ENCODE data around the gene NDUFA3.
A peak's percentile ranks its signal among the peaks of the same experiment; 100 is the strongest.

NDUFA3 gene

DNA sequence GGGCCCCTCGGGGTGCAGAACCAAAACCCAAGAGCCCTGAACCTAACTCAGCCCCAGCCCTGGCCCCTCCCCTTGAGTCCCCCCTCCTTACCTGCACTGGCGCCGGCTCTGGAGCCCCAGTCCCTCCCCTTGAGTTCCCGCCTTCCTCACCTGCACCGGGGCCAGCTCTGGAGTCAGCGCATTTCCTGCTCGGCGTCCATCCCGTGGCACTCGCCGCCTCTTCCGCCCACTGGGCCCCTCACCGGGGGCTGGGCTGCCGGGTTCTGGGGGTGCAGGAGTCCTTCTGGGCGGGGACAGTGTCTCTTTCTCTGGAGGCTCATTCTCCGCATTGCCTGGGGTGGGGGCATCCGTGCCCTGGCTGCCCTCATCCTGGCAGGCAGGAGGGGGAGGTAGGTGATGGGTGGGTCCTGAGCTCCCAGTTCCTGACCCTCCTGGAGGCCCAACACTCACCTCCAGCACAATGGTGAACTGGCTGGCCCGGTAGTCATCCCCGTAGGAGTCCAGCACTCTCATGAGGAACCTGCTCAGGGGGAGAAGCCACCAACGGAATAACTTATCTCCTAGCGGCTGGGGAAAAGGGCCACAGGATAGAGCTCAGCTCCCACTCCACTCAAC is 5.3 kb downstream of the NDUFA3 start:
- DNase-seq (ENCODE audit: low spot score), result no peak

DNA sequence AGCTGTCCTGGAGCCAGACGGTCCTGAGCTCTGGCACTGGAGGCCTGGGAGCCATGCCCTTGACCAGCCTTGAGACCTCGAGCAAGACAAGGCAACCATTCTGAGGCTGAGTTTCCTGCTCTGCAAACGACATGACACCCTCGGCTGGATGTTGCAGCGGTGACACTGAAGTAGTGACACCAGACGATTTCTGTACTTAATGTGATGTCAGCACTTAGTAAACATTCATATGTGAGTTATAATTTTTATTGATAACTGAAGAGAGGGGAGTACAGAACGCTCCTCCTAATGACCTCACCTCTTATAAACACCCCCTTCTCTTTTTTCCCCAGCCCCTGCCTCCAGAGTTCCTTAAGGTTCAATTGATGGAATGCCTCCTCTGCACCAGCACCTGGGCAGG is 5.8 kb downstream of the NDUFA3 start:
- DNase-seq (ENCODE audit: low spot score), result no peak

DNA sequence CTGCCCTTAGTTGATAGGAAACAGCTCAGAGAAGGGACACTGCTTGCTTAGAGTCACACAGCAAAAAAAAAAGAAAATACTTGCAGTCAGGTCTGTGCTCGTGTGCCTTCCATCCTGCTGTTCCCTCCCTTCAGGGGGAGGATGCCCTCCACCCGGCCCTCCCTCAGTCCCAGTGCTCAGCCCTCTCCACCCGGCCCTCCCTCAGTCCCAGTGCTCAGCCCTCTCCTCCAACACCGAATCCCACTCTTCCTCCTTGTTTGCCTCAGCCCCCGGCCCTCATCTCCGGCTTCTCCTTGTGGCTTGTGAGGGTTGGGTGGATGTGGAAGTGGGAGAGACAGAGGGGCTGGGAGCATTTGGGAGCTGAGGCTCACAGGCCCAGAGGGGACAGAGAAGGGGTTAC is 7.0 kb downstream of the NDUFA3 start:
- DNase-seq (ENCODE audit: low spot score), result no peak

DNA sequence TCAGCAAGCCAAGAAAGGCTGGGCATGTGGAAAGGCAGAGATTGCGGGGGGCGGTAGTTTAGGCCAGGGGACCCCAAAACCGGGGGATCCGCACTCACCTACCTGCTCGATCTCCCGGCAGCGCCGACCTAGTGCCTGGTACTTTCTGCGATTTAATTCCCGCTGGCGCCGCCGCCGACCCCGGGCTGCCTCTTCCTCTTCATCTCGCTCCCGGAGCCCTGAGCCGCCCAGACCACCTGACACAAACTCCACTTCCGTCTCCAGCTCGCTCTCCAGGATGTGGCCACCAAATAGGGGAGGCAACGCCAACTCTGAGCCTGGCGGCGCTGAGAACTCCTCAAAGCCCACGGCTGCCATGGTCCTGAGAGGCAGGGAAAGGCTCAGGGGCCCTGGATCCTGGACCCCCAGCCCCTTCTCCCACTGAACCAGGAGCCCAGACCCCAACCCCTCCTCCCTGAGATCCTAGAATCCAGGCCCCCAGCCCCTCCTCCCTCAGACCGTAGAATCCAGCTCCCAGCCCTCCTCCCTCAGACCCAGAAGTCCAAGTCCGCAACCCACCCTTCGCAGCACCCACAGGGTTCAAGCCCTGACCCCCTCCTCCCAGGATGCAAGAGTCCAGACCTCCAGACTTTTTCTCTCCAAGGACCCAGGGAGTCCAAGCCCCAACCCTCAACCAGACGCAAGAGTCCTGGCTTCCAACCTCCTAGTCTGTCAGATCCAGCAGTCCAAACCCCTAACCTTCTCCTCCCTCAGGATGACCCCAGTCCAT is 11.9 kb downstream of the NDUFA3 start:
- DNase-seq (ENCODE audit: low spot score), result no peak

DNA sequence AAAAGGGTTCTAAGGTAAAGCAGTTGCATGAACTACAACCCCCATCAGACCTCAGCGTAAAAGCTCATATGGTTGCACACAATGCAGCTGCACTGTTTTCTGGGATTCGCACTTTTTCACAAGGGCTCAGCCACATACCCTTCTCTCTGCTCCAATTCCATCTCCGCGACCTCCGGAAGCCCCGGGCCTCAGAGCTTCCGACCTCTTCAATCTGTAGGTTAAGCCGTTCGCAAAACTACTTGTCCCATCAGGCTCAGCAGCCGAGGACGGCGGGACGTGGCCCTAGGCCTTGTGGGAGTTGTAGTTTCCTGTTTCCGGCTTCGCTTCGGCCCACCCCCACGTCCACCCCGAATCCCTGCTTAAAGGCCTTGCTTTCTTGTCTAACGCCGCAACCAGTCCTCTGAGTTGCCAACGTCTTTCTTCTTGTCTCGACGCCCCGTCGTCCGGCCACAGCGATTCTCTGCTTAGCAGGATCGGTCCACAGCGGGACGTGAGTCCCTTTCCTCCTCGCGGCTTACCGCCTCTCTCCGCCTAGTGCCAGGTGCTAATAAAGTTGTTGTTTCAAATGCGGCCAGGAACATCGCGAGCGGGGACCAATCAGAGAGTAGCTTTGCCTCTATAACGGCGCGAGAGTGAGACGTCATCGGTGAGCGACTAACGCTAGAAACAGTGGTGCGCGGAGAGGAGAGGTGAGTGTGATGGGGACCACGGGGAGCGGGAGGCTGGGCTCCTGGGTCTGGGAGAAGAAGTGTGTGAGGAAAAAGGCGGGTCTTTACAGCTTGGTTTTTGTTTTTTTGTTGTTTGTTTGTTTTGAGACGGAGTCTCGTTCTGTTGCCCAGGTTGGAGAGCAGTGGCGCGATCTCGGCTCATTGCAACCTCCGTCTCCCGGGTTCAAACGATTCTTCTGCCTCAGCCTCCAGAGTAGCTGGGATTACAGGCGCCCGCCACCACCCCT is 12.7 kb downstream of the NDUFA3 start, which contains the start of the genes PRPF31 and TFPT:
Gene PRPF31 (plus strand): TSS at position 646 of the 955 bp plus-strand sequence. CDS start 2,525 bp downstream, outside the sequence.
Gene TFPT (minus strand): TSS at position 549 of the 955 bp plus-strand sequence. CDS start 388 bp downstream, at position 161.
- peak; percentile 96 for DNase-seq (ENCODE audit: low spot score)

DNA sequence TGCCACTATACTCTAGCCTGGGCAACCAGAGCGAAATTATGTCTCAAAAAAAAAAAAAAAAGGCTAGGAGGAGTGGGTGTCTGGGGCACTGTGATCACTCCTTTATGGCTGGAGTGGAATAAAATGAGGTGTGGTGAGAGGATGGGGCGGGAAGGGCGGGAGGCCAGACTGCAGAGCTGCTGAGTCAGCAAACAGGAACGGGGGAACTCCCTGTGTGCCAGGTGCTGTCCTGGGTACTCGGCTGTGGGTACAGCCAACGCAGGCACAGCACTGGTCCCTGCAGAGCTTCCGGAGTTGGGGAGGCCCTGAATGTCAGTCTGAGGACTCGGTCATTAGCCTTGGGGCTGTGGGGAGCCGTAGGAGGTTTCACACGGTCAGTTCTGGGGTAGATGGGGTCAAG is 18.6 kb downstream of the NDUFA3 start:
- DNase-seq (ENCODE audit: low spot score), result no peak

DNA sequence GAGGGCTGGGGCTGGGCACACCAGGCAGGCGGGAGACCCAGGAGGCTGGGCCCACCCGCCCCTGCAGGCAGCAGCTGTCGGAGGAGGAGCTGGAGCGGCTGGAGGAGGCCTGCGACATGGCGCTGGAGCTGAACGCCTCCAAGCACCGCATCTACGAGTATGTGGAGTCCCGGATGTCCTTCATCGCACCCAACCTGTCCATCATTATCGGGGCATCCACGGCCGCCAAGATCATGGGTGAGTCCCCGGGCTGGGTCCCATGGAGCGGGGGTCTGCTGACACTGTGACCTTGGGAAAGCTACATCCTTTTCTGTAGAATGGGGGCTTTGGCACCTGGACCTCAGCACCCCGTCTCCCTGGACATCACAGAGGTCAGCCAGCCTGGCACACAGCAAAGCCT is 21.0 kb downstream of the NDUFA3 start:
- DNase-seq (ENCODE audit: low spot score), result no peak

DNA sequence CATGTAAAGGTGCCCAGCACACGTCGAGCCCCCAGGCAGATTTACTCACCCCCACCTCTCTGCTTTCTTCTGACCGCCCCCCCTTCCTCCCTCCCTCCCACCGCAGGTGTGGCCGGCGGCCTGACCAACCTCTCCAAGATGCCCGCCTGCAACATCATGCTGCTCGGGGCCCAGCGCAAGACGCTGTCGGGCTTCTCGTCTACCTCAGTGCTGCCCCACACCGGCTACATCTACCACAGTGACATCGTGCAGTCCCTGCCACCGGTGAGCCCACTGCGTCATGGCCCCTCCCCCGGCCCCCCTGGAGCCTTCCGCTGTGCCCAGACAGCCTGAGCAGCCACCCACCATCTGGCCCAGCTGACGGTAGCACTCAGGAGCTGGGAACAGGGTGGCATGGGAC is 21.7 kb downstream of the NDUFA3 start:
- no peak for DNase-seq (ENCODE audit: low spot score)

DNA sequence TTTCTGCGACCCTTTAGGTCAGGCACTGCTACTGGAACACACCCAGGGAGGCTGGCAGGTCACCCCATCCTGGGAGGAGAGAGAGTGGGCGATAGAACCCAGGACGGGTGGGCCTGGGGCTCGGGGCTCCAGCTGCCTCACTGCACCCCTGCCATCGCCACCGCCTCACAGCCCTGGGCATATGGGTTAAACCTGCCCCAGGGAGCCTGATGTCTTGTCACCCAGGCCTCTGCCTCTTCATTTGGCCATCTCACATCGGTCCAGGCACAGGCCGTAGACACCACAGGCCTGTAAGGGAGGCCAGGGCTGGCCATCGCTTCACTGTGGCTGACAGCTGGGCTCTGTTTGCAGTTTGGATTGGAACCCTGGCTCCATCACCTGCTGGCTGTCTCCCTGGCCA is 23.1 kb downstream of the NDUFA3 start:
- no peak for DNase-seq (ENCODE audit: low spot score)

DNA sequence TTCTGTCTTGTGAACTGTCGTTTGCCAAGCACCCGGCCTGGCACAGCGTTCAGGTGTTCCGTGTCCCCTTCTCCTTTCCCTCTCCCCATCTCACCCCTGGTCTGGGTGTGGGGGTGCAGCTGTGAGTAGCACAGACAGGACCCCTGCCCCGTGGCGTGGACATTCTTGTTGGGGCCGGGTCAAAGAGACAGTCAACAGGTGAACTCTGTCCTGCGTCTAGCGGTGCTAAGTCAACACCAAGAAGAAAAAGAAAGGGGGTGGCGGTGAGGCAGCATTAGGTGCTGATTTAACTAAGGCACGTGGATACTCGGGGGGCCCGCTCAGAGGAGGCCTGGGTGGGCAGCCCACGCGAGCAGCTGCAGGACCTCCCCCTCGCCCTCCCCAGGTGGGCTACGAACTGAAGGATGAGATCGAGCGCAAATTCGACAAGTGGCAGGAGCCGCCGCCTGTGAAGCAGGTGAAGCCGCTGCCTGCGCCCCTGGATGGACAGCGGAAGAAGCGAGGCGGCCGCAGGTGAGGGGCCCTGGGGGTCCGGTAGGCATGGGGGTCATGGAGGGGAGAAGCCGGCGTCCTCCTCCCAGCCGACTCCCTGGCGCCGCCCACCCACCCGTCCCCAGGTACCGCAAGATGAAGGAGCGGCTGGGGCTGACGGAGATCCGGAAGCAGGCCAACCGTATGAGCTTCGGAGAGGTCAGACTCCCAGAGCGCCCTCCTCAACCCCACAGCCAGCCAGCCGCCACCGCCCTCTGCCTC is 25.2 kb downstream of the NDUFA3 start:
- DNase-seq (ENCODE audit: low spot score), result no peak

DNA sequence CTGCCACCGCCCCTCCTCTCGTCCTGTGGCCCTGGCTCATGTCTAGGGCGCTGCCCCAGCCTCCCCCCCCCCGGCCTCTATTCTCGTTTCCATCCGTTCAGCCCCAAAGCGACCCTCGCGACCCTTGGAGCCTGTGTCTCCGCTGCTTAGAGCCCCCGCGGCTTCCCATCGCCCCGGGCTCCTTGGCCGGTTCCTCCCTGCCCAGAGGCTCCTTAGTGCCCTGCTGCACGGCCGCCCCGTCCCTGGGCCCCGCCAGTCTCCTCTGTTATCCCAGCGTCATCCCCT is 25.7 kb downstream of the NDUFA3 start:
- DNase-seq (ENCODE audit: low spot score), result no peak

DNA sequence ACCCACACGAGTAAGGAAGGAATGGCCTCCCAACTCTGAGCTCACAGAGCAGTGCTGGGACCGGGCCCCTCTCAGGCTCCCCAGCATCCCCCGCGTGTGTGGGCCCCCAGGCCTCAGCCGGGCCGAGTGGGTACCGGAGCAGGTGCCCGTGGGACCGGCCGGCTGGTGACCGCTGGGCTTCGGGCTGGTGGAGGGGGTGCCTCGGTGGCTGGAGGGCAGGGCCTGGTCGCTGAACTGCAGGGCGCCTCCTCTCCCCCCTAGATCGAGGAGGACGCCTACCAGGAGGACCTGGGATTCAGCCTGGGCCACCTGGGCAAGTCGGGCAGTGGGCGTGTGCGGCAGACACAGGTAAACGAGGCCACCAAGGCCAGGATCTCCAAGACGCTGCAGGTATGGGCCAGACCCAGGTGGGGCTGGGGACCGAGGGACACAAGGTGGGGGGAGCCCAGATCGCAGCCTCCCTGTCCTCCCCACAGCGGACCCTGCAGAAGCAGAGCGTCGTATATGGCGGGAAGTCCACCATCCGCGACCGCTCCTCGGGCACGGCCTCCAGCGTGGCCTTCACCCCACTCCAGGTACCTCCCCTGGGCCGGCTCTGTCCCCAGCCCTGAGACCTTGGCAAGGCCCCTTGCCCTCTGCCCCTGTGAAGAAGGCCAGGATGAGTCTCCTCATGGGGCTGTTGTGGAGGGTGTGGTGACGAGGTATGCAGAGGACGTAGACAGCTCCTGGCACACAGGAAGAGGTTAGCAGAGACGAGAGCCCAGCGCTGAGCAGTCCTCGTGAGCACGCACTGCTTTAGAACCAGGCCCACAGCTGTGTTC is 26.4 kb downstream of the NDUFA3 start:
- DNase-seq (ENCODE audit: low spot score), result no peak

DNA sequence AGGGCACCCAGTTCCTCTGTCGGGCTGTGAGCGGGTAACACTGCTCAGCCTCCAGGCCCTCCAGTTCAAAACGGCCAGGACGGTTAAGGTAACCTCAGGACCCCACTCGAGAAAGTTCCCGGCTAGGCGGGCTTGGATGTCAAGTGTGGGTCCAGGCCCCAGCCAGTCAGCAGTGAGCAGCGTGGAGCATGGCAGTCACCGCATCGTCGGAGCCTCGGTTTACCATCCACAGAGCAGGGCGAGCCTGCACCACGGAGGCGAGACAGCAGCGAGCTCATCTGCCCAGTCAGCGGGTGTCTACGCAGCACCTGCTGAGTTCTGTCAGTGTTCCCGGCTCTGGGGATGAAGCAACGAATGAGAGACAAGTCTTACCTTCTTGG is 27.0 kb downstream of the NDUFA3 start:
- DNase-seq (ENCODE audit: low spot score), result no peak

DNA sequence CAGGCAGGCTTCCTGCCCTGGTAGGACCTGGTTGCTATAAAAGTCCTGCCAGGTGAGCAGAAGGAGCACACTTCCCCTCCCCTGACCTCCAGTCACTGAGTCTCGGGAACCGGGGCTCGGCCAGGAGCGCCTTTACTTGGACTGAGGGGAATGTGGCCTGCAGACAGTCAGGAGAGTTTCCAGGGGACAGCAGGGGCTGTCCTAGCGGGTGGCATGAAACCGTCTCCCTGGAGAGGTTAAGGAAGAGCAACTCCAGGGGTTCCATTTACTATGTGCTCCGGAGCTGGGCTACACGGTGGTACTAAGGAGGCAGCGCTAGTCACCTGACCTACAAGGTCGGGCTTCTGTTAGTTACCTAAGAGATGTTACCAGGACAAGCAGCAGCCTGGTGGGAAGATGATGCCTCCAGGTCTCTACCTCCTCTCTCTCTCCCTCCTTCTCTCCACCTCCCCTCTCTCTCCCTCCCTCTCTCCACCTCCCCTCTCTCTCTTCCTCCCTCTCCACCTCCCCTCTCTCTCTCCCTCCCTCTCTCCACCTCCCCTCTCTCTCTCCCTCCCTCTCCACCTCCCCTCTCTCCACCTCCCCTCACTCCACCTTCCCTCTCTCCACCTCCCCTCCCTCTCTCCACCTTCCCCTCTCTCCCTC is 30.8 kb downstream of the NDUFA3 start:
- no peak for DNase-seq (ENCODE audit: low spot score)

DNA sequence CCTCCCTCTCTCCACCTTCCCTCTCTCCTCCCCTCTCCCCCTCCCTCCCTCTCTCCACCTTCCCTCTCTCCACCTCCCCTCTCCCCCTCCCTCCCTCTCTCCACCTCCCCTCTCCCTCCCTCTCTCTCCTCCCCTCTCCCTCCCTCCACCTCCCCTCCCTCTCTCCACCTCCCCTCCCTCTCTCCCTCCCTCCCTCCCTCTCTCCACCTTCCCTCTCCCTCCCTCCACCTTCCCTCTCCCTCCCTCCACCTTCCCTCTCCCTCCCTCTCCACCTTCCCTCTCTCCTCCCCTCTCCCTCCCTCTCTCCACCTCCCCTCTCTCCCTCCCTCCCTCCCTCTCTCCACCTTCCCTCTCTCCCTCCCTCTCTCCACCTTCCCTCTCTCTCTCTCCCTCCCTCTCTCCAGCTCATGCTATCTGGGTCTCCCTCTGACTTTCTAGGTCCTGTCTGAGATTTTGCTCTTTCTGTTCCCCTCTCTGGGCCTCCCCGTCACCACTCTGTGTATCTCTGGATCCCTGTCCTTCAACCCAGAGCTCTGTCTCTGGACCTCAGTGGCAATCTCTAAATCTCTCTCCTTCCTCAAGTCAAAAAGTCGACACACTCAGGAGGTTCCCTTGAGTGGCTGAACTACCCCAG is 31.4 kb downstream of the NDUFA3 start:
- DNase-seq (ENCODE audit: low spot score), result no peak

DNA sequence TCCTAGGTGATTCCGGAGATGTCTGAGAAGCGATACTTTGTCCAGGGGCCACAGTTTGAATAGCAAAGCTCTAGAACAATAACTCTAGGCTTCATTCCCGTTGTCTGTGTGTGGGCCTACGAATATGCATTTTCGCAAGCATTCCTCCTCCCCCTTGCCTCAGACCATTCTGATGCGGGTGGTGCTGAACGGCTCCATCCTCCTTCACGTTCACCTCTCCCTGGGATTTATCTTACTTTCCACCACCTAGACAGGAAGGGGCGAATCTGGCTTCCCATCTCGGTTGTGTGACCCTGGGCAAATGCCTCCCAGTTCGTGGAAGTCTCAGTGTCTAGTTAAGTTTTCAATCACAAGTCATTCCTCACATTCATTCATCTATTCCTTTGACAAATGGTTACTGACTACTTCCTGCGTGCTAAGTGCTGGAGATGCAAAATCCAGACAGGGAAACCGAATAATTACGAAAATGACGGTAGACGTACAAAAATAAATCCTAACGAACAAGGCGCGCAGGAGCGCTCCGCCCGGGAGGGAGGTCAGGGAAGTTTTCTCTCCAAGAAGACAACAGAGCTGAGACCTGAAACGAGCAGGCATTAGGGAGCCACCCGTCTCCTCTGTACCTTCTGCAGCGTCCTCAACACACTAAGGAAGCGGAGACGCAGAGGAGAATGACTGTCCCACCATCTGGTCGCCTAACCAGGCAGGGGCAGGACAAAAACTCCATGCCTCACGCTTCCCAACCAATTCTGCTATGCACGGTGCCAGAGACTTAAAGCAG is 33.6 kb downstream of the NDUFA3 start:
- peak; percentile 30 for DNase-seq (ENCODE audit: low spot score)

DNA sequence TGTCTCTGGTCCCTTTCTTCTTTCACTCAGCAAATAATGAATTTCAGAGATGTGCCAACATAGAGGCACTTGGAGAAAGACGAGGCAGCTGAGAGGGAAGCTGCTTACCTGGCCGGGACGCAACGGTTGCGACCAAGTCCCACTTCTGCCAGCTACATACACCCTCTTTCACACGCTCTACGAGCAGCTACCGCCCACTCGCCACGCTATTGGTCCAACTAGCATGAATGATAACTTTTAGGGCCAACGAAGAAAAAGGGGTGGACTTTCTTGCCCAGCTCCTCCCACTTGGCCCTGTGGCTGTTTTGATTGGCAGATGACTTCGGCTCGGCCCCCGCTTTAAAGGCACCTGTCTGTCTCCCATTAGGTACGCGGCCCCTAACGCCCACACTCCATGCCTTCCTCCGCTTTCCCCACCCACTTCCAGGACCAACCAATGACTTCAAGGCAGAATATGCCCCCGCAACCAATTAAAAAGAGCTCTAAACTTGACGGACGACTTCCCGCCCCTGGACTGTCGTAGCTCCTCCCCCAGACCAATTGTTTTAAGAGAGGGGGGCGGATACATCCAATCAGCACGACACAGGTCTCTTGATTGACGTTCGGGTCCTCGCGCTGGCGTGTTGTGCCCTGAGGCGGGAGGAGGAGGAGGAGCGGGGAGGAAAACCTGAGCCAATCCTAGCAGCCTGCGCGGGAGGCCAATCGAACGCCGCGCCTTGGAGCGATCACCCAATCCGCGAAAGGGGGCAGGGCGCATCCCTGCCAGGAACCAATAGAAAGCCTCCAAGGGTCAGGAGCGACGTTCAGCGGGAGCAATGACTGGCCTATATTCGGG is 34.4 kb downstream of the NDUFA3 start:
- peak; percentile 100 for DNase-seq (ENCODE audit: low spot score)

DNA sequence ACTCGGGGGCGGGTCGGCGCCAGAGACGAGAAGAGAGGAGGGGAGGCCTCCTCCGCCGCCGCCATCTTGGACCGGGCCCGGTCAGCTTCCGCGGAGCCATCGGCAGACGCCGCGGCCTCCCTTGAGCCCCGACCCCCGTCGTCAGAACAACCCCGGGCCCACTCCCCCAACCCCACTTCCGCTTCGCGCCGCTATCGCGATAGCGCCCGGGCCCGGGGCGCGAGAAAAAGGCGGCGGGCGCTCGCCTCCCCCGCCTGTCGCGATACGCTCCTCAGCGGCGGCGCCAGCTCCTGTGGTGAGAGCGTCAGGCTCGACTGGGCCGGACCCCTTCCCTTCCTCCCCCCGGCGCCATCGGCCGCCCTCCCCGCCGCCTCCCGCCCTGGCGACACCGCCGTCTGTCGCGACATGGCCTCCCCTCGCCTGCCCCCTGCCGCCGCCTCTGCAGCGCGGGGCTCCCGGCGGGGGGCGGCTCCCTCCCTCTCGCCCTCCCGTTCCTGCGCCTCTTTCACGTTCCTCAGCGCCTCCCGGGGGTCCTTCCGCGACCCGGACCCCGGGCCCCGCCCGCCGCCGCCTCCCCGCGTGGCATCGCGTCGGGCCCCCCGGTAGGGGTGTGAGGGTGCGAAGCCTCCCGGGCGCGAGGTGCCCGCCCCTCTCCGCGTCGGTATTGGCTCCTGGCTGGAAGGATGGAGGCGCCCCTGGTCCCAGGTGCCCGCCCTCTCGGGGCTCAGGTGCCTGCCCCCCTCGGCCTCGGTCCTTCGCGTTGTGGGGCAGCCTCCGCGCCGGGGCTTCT is 35.2 kb downstream of the NDUFA3 start, which contains the start of gene CNOT3:
Gene CNOT3 (plus strand): TSS at position 64 of the 790 bp plus-strand sequence. CDS start 5,217 bp downstream, outside the sequence.
- DNase-seq (ENCODE audit: low spot score), result no peak

Measured in RKO (cell line).